ENCODE results near the gene TCF4.
A peak's percentile ranks its signal among the peaks of the same experiment; 100 is the strongest.

TCF4 gene

GRCh38 chr18:55384551-55385275, 203.3 kb downstream of the TCF4 start:
- peak; percentile 29 for DNase-seq (ENCODE audit: low read depth)

GRCh38 chr18:55384115-55384514, 203.9 kb downstream of the TCF4 start:
- DNase-seq (ENCODE audit: low read depth), result no peak

- no peak for DNase-seq (ENCODE audit: low read depth)
Observed at GRCh38 chr18:55382277-55382805, 205.7 kb downstream of the TCF4 start.

GRCh38 chr18:55381277-55381676, 206.7 kb downstream of the TCF4 start:
- DNase-seq (ENCODE audit: low read depth), result peak; percentile 91

GRCh38 chr18:55380589-55380988, 207.4 kb downstream of the TCF4 start:
- no peak for DNase-seq (ENCODE audit: low read depth)

- DNase-seq (ENCODE audit: low read depth), result no peak
Observed at GRCh38 chr18:55376387-55376786, 211.6 kb downstream of the TCF4 start.

- no peak for DNase-seq (ENCODE audit: low read depth)
Observed at GRCh38 chr18:55375930-55376329, 212.1 kb downstream of the TCF4 start.

GRCh38 chr18:55374741-55375140, 213.3 kb downstream of the TCF4 start:
- no peak for DNase-seq (ENCODE audit: low read depth)

GRCh38 chr18:55372209-55372608, 215.8 kb downstream of the TCF4 start:
- no peak for DNase-seq (ENCODE audit: low read depth)

GRCh38 chr18:55370936-55371335, 217.1 kb downstream of the TCF4 start:
- DNase-seq (ENCODE audit: low read depth), result no peak

GRCh38 chr18:55369346-55369745, 218.6 kb downstream of the TCF4 start:
- DNase-seq (ENCODE audit: low read depth), result no peak

- no peak for DNase-seq (ENCODE audit: low read depth)
Observed at GRCh38 chr18:55365342-55365741, 222.7 kb downstream of the TCF4 start.

GRCh38 chr18:55362303-55362702, 225.7 kb downstream of the TCF4 start:
- DNase-seq (ENCODE audit: low read depth), result no peak

- DNase-seq (ENCODE audit: low read depth), result no peak
Observed at GRCh38 chr18:55361492-55362250, 226.3 kb downstream of the TCF4 start.

GRCh38 chr18:55360061-55360460, 227.9 kb downstream of the TCF4 start:
- no peak for DNase-seq (ENCODE audit: low read depth)

- DNase-seq (ENCODE audit: low read depth), result no peak
Observed at GRCh38 chr18:55356815-55357214, 231.2 kb downstream of the TCF4 start.

GRCh38 chr18:55355223-55355622, 232.8 kb downstream of the TCF4 start:
- no peak for DNase-seq (ENCODE audit: low read depth)

GRCh38 chr18:55354795-55355194, 233.2 kb downstream of the TCF4 start:
- DNase-seq (ENCODE audit: low read depth), result no peak

- DNase-seq (ENCODE audit: low read depth), result peak; percentile 69
Observed at GRCh38 chr18:55353806-55354205, 234.2 kb downstream of the TCF4 start.

GRCh38 chr18:55353391-55353790, 234.6 kb downstream of the TCF4 start:
- DNase-seq (ENCODE audit: low read depth), result no peak

GRCh38 chr18:55351980-55352714, 235.8 kb downstream of the TCF4 start:
- no peak for DNase-seq (ENCODE audit: low read depth)

GRCh38 chr18:55351241-55351691, 236.7 kb downstream of the TCF4 start:
- DNase-seq (ENCODE audit: low read depth), result no peak

GRCh38 chr18:55349685-55350084, 238.3 kb downstream of the TCF4 start:
- no peak for DNase-seq (ENCODE audit: low read depth)

Data from fibroblast of gingiva (primary cell).